ENCODE data around the gene EPS8L3.
A peak's percentile ranks its signal among the peaks of the same experiment; 100 is the strongest.

Gene EPS8L3

DNA sequence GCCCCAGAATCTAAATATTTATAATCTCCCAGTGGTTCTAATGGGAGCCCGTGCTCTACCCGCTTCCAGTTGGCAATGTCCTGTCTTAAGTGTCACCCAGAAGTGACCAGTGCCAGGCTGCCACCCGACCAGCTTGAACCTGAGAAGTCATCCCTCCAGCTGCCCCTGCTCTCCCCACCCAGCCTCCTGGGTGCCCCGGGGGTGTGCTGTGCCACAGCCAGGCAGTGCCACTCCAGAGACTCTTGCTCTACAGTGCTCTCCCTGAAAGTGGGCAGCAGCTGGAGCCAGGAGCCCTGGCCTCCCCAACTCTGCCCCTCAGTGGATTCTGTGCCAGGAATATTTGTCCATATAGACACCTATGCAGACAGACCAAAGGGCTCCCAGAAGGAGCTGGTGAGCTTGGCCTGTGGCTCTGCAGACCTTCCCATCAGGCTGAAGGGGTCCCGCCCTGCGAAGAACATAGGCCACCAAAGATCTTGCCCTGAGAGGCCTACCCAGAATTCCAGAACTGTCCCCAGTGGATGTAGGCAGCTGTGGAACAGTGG, 9.0 kb upstream of the EPS8L3 start:
- TF ChIP-seq, protein P1, sequence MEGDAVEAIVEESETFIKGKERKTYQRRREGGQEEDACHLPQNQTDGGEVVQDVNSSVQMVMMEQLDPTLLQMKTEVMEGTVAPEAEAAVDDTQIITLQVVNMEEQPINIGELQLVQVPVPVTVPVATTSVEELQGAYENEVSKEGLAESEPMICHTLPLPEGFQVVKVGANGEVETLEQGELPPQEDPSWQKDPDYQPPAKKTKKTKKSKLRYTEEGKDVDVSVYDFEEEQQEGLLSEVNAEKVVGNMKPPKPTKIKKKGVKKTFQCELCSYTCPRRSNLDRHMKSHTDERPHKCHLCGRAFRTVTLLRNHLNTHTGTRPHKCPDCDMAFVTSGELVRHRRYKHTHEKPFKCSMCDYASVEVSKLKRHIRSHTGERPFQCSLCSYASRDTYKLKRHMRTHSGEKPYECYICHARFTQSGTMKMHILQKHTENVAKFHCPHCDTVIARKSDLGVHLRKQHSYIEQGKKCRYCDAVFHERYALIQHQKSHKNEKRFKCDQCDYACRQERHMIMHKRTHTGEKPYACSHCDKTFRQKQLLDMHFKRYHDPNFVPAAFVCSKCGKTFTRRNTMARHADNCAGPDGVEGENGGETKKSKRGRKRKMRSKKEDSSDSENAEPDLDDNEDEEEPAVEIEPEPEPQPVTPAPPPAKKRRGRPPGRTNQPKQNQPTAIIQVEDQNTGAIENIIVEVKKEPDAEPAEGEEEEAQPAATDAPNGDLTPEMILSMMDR (IDR thresholded peaks at IDR 0.05; ENCODE audit: low read depth, low read length) = no peak
- H3K36me3 ChIP-seq = no peaks in the 10 kb centered on the region

DNA sequence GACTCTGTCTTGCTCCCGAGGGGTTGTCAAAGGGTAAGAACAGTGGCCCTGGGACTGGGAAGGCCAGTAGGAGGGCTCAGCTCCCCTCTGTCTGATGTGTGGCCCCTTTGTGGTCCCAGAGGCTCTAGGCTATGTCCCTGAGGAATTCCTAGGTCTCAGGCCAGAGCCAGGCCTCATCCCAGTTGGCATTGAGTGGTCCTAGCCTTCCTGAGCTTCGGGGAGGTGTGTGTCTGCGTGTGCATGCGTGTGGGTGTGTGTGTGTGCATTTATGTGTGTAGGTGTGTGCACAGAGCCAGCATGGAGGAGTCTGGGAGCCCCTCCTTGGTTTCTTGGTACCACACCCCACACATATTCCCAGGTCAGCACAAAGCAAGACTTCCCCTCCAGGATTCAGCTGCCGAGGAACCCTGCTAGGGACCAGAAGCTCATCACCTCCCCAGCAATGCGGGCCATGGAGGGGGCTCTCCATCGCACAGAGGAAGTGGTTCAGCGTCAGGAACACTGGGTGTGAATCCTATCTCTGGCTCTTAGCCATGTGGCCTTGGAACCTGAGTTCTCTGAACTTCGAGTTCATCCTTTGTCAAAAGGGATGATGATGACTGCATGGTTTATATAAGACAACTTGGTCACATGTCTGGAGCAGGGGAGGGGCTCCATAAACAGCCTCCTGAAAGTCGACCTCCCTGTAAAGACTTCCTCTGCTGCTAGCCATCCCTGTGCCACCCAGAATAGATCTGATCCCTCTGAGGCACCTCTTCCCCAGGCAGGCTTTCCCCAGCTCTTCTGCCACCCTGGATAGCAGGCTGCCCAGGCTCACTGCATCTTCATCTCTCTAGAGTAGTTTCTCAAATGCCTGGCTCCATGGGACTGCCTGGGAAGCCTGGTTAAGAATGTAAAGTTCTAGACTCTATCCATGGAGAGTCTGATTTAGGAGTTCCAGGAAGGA, 8.3 kb upstream of the EPS8L3 start:
- no peaks in the 10 kb centered on the region for H3K27me3 ChIP-seq
- no peak overlapping the region for H3K4me3 ChIP-seq (ENCODE audit: low read depth, low read length)
- no peak for DNase-seq
- H3K36me3 ChIP-seq = no peaks in the 10 kb centered on the region
- TF ChIP-seq, protein P1 (IDR thresholded peaks at IDR 0.05; ENCODE audit: low read depth, low read length) = no peak
- H3K9me3 ChIP-seq = no peaks in the 10 kb centered on the region
- H3K4me1 ChIP-seq = peaks cover 6% of the 10 kb centered on the region

More for the DNA sequence above, 9.0 kb upstream of the EPS8L3 start:
- Histone ChIP-seq H3K4me3 (ENCODE audit: low read depth, low read length) (no peak overlapping the region), H3K9me3 (no peaks in the 10 kb centered on the region), H3K27me3 (no peaks in the 10 kb centered on the region), H3K4me1 (peaks cover 6% of the 10 kb centered on the region)
- no peak for DNase-seq

DNA sequence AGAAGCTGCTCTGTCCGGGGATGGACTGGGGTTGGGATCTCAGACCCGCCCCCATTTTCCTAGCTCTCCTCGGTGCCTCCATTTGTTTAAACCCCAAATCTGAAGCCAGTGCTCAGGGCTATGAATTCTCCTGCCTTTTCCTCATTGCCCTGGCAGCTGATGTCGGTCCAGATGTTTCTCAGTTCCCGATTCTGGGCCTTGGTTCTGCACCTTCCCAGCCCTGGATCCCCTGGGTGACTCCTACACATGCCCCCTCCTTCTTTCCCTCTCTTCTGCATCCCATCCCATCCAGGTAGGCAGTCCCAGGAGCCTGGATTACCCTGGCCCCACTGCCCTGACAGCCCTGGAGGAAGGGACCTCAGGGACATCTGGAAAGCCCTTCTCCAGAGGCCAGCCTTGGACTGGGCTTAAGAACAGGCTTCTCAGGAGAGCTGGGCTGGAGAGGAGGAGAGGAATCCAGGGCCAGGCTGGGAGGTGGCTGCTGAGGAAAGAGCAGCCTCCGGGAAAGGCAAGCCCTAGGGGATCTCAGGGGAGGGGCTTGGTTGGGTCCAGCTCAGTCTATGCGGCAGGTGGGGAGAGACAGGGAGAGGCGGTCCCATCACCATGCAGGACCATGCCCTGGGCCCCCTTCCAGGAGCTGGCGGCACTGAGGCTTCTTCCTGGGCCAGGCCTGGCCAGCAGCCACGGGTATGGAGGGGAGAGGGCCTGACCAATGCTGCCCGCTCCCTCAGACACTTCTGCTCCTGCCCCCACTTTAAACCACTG, 6.8 kb upstream of the EPS8L3 start:
- Histone ChIP-seq H3K9me3 (no peaks in the 10 kb centered on the region), H3K36me3 (no peaks in the 10 kb centered on the region), H3K27me3 (no peaks in the 10 kb centered on the region), H3K4me1 (peaks cover 6% of the 10 kb centered on the region), H3K4me3 (ENCODE audit: low read depth, low read length) (no peak overlapping the region)
- TF ChIP-seq, protein P1 (IDR thresholded peaks at IDR 0.05; ENCODE audit: low read depth, low read length) = no peak
- peak; percentile 13 for DNase-seq

DNA sequence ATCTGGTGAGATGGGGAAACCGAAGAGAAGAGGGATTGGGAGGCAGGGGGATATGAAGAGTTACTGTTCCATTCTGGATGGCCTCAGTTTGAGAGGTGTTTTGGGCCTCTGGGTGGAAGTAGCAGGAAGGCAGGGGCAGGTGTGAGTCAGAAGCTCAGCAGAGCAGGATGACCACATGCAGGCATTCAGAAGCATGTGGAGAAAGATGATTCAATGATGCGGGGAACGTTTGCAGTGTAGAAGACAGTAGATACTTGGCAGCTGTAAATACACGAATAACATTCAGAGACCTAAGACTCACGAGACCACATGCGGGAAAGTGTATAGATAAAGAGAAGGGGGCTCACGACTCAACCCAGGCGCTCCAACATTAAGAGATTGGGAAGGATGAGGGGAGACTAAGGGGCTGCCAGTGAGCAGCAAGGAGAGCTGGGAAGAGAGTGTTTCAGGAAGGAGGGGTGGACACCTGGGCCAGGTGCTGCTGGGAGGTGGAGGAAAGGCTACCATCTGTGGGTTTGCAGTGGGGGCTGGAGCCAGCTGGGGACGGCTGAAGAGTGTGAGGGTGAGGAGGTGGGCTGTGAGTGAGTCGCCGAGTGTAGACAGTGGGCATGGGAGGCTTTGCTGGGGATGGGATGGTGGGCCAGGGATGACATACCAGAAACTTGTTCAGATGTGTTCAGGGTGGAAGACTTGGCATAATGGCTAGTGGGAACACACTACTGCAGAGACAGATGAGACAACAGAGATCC, 5.8 kb upstream of the EPS8L3 start:
- DNase-seq = no peak
- Histone ChIP-seq H3K27me3 (no peaks in the 10 kb centered on the region), H3K36me3 (no peaks in the 10 kb centered on the region), H3K9me3 (no peaks in the 10 kb centered on the region), H3K4me1 (peaks cover 6% of the 10 kb centered on the region), H3K4me3 (ENCODE audit: low read depth, low read length) (no peak overlapping the region)
- TF ChIP-seq, protein P1 (IDR thresholded peaks at IDR 0.05; ENCODE audit: low read depth, low read length) = no peak

DNA sequence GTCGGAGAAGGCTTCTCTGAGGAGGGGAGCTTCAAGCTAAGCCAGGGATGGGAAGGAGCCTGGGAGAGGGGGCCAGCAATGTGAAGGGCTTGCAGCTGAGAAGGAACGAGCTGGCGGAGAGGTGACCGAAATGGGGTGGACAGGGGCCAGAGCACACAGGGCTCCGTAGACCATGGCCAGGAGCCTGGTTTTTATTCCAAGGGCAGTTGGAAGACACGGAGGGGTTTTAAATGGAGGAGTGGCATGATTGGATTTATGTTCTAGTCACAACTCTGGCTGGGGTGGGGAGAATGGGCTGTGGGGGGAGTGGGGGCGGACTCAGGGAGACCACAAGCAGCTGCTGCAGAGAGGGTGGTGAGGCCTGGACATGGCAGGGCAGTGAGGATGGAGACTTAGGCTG, 5.1 kb upstream of the EPS8L3 start:
- DNase-seq = peak; percentile 3
- no peaks in the 10 kb centered on the region for H3K27me3 ChIP-seq
- no peaks in the 10 kb centered on the region for H3K9me3 ChIP-seq
- no peaks in the 10 kb centered on the region for H3K36me3 ChIP-seq
- no peak overlapping the region for H3K4me3 ChIP-seq (ENCODE audit: low read depth, low read length)
- TF ChIP-seq, protein P1 (IDR thresholded peaks at IDR 0.05; ENCODE audit: low read depth, low read length) = no peak
- peaks cover 4% of the 10 kb centered on the region for H3K4me1 ChIP-seq
